Kasumi-1 (cell line): ENCODE results near the gene DHRS7B.

Experiments
- DNase-seq, 2 experiments: peaks; one replicate each; lab custom pipeline; 2025; lab: John Stamatoyannopoulos, UW

DHRS7B gene

GRCh38 chr17:21157586-21158370, 31.0 kb downstream of the DHRS7B start:
- no peak for DNase-seq

GRCh38 chr17:21160401-21160800, 33.6 kb downstream of the DHRS7B start:
- no peak for DNase-seq

GRCh38 chr17:21161498-21162393, 35.0 kb downstream of the DHRS7B start:
- DNase-seq: no peak

- DNase-seq: no peak
Measured at GRCh38 chr17:21162394-21162775, 35.6 kb downstream of the DHRS7B start.

- no peak for DNase-seq
Measured at GRCh38 chr17:21163101-21163500, 36.3 kb downstream of the DHRS7B start.

GRCh38 chr17:21164216-21164615, 37.5 kb downstream of the DHRS7B start:
- DNase-seq: no peak

GRCh38 chr17:21164620-21165019, 37.9 kb downstream of the DHRS7B start:
- DNase-seq: no peak

GRCh38 chr17:21165922-21166594, 39.3 kb downstream of the DHRS7B start:
- DNase-seq: no peak

GRCh38 chr17:21166595-21167210, 39.9 kb downstream of the DHRS7B start:
- DNase-seq: no peak

GRCh38 chr17:21167303-21167702, 40.5 kb downstream of the DHRS7B start:
- no peak for DNase-seq

GRCh38 chr17:21168555-21168865, 41.7 kb downstream of the DHRS7B start:
- DNase-seq: no peak

- DNase-seq: no peak
Measured at GRCh38 chr17:21169496-21169895, 42.7 kb downstream of the DHRS7B start.

- DNase-seq: no peak
Measured at GRCh38 chr17:21170809-21171208, 44.0 kb downstream of the DHRS7B start.

- no peak for DNase-seq
Measured at GRCh38 chr17:21171309-21171922, 44.7 kb downstream of the DHRS7B start.

GRCh38 chr17:21171970-21172510, 45.3 kb downstream of the DHRS7B start:
- DNase-seq: no peak

- DNase-seq: no peak
Measured at GRCh38 chr17:21172846-21173245, 46.1 kb downstream of the DHRS7B start.

GRCh38 chr17:21173543-21173942, 46.8 kb downstream of the DHRS7B start:
- no peak for DNase-seq

GRCh38 chr17:21174186-21174585, 47.4 kb downstream of the DHRS7B start:
- no peak for DNase-seq

GRCh38 chr17:21174713-21175112, 47.9 kb downstream of the DHRS7B start:
- DNase-seq: no peak

GRCh38 chr17:21176773-21177395, 50.1 kb downstream of the DHRS7B start:
- no peak for DNase-seq

GRCh38 chr17:21177401-21177800, 50.6 kb downstream of the DHRS7B start:
- no peak for DNase-seq
